Caki2 (cell line): Measurements from ENCODE around the gene TRMT10B. TPM values are rescaled to one million over a fixed set of nuclear protein-coding genes. Genes with fewer than 3 reads are reported as not detected.
"Not testable (repeated sequence)": the region's sequence is repeated elsewhere in the genome, so short reads cannot be mapped to it uniquely, and the experiment has no call there.

Source experiments
- DNase-seq: peaks from one replicate; pipeline ENCODE4 v3.0.0-alpha.2; 2015; ENCODE audit warnings: low read depth
- in situ Hi-C: cut with HindIII; loops from 2 replicates; pipeline ENCODE4 v1.10.0; 2016; ENCODE audit warnings: low sequenced_read_pairs, low pct_unique_long_range_greater_than_20kb, mixed read lengths
- total RNA-seq: library from RNA; depleted of rRNA; stranded (reverse); fragments of >200 nt; shearing (Covaris generic); gene quantifications from 2 replicates; pipeline ENCODE4 v1.2.3, GENCODE V29; 2014; ENCODE audit warnings: low replicate concordance

The TRMT10B gene
- total RNA-seq, 1 experiment from 2014 or later = 6.1 TPM

GRCh38 chr9:37746448-37747270 lies 6.9 kb upstream of the TRMT10B start:
- in situ Hi-C loops = no loop called here
- DNase-seq = no peak

GRCh38 chr9:37747271-37747753 lies 6.3 kb upstream of the TRMT10B start:
- peak; percentile 17 for DNase-seq
- in situ Hi-C loops = no loop called here

- in situ Hi-C loops = no loop called here
- no peak for DNase-seq
These were observed 4.5 kb upstream of the TRMT10B start for GRCh38 chr9:37749129-37749528.

- DNase-seq = no peak
- in situ Hi-C loops = no loop called here
These were observed 2.4 kb upstream of the TRMT10B start for GRCh38 chr9:37751186-37751585.

GRCh38 chr9:37751704-37752103 lies 1.9 kb upstream of the TRMT10B start:
- in situ Hi-C loops = not testable (repeated sequence)

GRCh38 chr9:37752112-37752511 lies 1.5 kb upstream of the TRMT10B start:
- DNase-seq, in situ Hi-C loops: not testable (repeated sequence)

More at GRCh38 chr9:37751704-37752103, 1.9 kb upstream of the TRMT10B start:
- not testable (repeated sequence) for DNase-seq

GRCh38 chr9:37752642-37753488 lies 740 bp upstream of the TRMT10B start:
- in situ Hi-C loops = no loop called here

GRCh38 chr9:37758747-37759146 lies 5.1 kb downstream of the TRMT10B start:
- no peak for DNase-seq
- in situ Hi-C loops = no loop called here

More at GRCh38 chr9:37752642-37753488, 740 bp upstream of the TRMT10B start:
- DNase-seq = no peak

- DNase-seq = no peak
- in situ Hi-C loops = no loop called here
These were observed 7.0 kb downstream of the TRMT10B start for GRCh38 chr9:37760416-37761161.

GRCh38 chr9:37761511-37761910 lies 7.9 kb downstream of the TRMT10B start:
- in situ Hi-C loops = no loop called here
- no peak for DNase-seq

- DNase-seq, in situ Hi-C loops: not testable (repeated sequence)
These were observed 11.7 kb downstream of the TRMT10B start for GRCh38 chr9:37765263-37765662.

GRCh38 chr9:37769306-37769705 lies 15.7 kb downstream of the TRMT10B start:
- in situ Hi-C loops = no loop called here
- no peak for DNase-seq

- DNase-seq = no peak
- in situ Hi-C loops = no loop called here
These were observed 16.4 kb downstream of the TRMT10B start for GRCh38 chr9:37769995-37770394.

GRCh38 chr9:37775216-37775919 lies 21.8 kb downstream of the TRMT10B start:
- in situ Hi-C loops = no loop called here
- no peak for DNase-seq

- DNase-seq = no peak
- in situ Hi-C loops = no loop called here
These were observed 22.7 kb downstream of the TRMT10B start for GRCh38 chr9:37776328-37776727.

- in situ Hi-C loops = no loop called here
- DNase-seq = no peak
These were observed 24.9 kb downstream of the TRMT10B start for GRCh38 chr9:37778534-37778933.

GRCh38 chr9:37784291-37784615 lies 30.6 kb downstream of the TRMT10B start:
- DNase-seq = no peak

More at GRCh38 chr9:37784291-37784615, 30.6 kb downstream of the TRMT10B start:
- in situ Hi-C loops = no loop called here
